HepG2 (cell line): ENCODE measurements around the gene REP15. TPM values are rescaled to one million over a fixed set of nuclear protein-coding genes. Genes with fewer than 3 reads are reported as not detected.

Experiments
- ATRX ChIP-seq: sonication (generic); formaldehyde crosslinking; IDR thresholded peaks from 2 replicates; pipeline ENCODE4 v1.4.0; 2020; ENCODE audit warnings: missing genetic modification reagents, borderline replicate concordance
- CBX2 ChIP-seq, 2 experiments: fragments of 200-600 bp in 1 of 2; sonication (generic); formaldehyde crosslinking in 1 of 2; IDR thresholded peaks; 2 replicates each; pipeline versions ENCODE4 v1.7.0 to v1.8.1; 2018 to 2022; ENCODE audit warnings: low read depth in 2 of 2, low read length in 1 of 2, mild to moderate bottlenecking in 1 of 2, missing genetic modification reagents in 1 of 2
- CENPX ChIP-seq: sonication (generic); formaldehyde crosslinking; IDR thresholded peaks from 2 replicates; pipeline ENCODE4 v1.9.0; 2021; ENCODE audit warnings: mild to moderate bottlenecking, missing genetic modification reagents, moderate library complexity
- DNMT3B ChIP-seq: conservative IDR thresholded peaks from 2 replicates; pipeline ENCODE4 v1.6.1; 2016; ENCODE audit warnings: missing biosample characterization, control low read depth
- ELF1 ChIP-seq: sonication (generic); formaldehyde crosslinking; IDR thresholded peaks from 2 replicates; pipeline ENCODE4 v1.4.0; 2020; ENCODE audit warnings: missing genetic modification reagents
- FOXJ3 ChIP-seq: sonication (generic); formaldehyde crosslinking; IDR thresholded peaks from 2 replicates; pipeline ENCODE4 v1.4.0; 2020; ENCODE audit warnings: missing genetic modification reagents, mild to moderate bottlenecking, borderline replicate concordance
- FOXP1 ChIP-seq, 2 experiments: fragments of 450-650 bp in 1 of 2; IDR thresholded peaks; 2 replicates each; pipeline ENCODE4 v1.6.1; 2017 to 2018; ENCODE audit warnings: antibody characterized with exemption in 1 of 2
- GFI1 ChIP-seq: sonication (generic); formaldehyde crosslinking; IDR thresholded peaks from 2 replicates; pipeline ENCODE4 v1.5.0; 2020; ENCODE audit warnings: missing genetic modification reagents, mild to moderate bottlenecking, borderline replicate concordance
- KAT8 ChIP-seq: IDR thresholded peaks from 2 replicates; pipeline ENCODE4 v1.6.1; 2016; ENCODE audit warnings: missing genetic modification reagents, missing compliant biosample characterization
- KMT2B ChIP-seq: IDR thresholded peaks from 2 replicates; pipeline ENCODE4 v1.6.1; 2016; ENCODE audit warnings: missing genetic modification reagents, missing compliant biosample characterization
- MYC ChIP-seq: sonication (generic); formaldehyde crosslinking; IDR thresholded peaks from 2 replicates; pipeline ENCODE4 v1.9.0; 2021; ENCODE audit warnings: missing genetic modification reagents, borderline replicate concordance
- NAIF1 ChIP-seq: sonication (generic); formaldehyde crosslinking; IDR thresholded peaks from 2 replicates; pipeline ENCODE4 v1.5.0; 2020; ENCODE audit warnings: mild to moderate bottlenecking, missing genetic modification reagents, borderline replicate concordance
- POLR2AphosphoS5 ChIP-seq: IDR thresholded peaks from 2 replicates; pipeline ENCODE4 v1.6.1; 2012; ENCODE audit warnings: low read depth, low read length
- TEAD2 ChIP-seq: sonication (generic); formaldehyde crosslinking; IDR thresholded peaks from 2 replicates; pipeline ENCODE4 v1.9.0; 2021; ENCODE audit warnings: missing genetic modification reagents
- ZGPAT ChIP-seq: IDR thresholded peaks from 2 replicates; pipeline ENCODE4 v1.6.1; 2016; ENCODE audit warnings: mild to moderate bottlenecking
- ZNF160 ChIP-seq: sonication (generic); formaldehyde crosslinking; IDR thresholded peaks from 2 replicates; pipeline ENCODE4 v1.8.0; 2022; ENCODE audit warnings: mild to moderate bottlenecking, inconsistent platforms, missing genetic modification reagents
- ZNF232 ChIP-seq: sonication (generic); formaldehyde crosslinking; IDR thresholded peaks from 2 replicates; pipeline ENCODE4 v1.4.0; 2020; ENCODE audit warnings: missing genetic modification reagents, borderline replicate concordance
- ZNF282 ChIP-seq: fragments of 450-650 bp; IDR thresholded peaks from 2 replicates; pipeline ENCODE4 v1.6.1; 2018; ENCODE audit not compliant: partially characterized antibody
- ZNF343 ChIP-seq: sonication (generic); formaldehyde crosslinking; IDR thresholded peaks from 2 replicates; pipeline ENCODE4 v1.4.0; 2020; ENCODE audit warnings: mild to moderate bottlenecking, missing genetic modification reagents
- ZNF775 ChIP-seq: sonication (generic); formaldehyde crosslinking; IDR thresholded peaks from 2 replicates; pipeline ENCODE4 v1.4.0; 2020; ENCODE audit warnings: missing genetic modification reagents, mild to moderate bottlenecking, moderate library complexity, borderline replicate concordance
- ZNF776 ChIP-seq: sonication (generic); formaldehyde crosslinking; IDR thresholded peaks from 2 replicates; pipeline ENCODE4 v1.4.0; 2020; ENCODE audit warnings: mild to moderate bottlenecking, missing genetic modification reagents
- ZNF800 ChIP-seq: sonication (generic); formaldehyde crosslinking; IDR thresholded peaks from 2 replicates; pipeline ENCODE4 v1.4.0; 2020; ENCODE audit warnings: missing genetic modification reagents
- polyA plus RNA-seq, 8 experiments: library from polyadenylated mRNA; depleted of rRNA in 3 of 8; stranded (reverse) in 7 of 8; unstranded in 1 of 8; fragments of >200 nt; fragmentation: Illumina TruSeq in 4 of 8; extraction: Trizol in 4 of 8; gene quantifications; 2 replicates each; pipeline versions ENCODE4 v1.2.1 to v1.2.3, GENCODE V29; 2011 to 2016; ENCODE audit warnings: low read depth in 4 of 8, missing spikeins in 1 of 8, mixed read lengths in 1 of 8; ENCODE audit not compliant: insufficient read depth in 1 of 8
- total RNA-seq, 5 experiments: library from RNA; depleted of rRNA; stranded (reverse); fragments of >200 nt; fragmentation: Illumina TruSeq; extraction: Trizol; gene quantifications; 2 replicates each; pipeline ENCODE4 v1.2.3, GENCODE V29; 2016; ENCODE audit warnings: low read depth in 1 of 5
- TF ChIP-seq, protein P1 (sequence below): IDR thresholded peaks from 2 replicates; pipeline ENCODE4 v1.6.1; 2016; ENCODE audit warnings: missing genetic modification reagents, missing compliant biosample characterization
- TF ChIP-seq, protein P2 (sequence below): sonication (generic); formaldehyde crosslinking; IDR thresholded peaks from 2 replicates; pipeline ENCODE4 v1.4.0; 2020; ENCODE audit warnings: missing genetic modification reagents, mild to moderate bottlenecking, borderline replicate concordance

REP15 gene
- total and polyA plus RNA-seq, 2 of the 13 experiments (the other 11 are each of a cell fraction or from before 2014, with no cell fraction given) = 0.12 to 0.64 TPM

GRCh38 chr12:27710592-27711316 is 14.5 kb downstream of the REP15 start, which contains the start of gene MRPS35 (continued):
- TF ChIP-seq ZNF800 (CRISPR knock-in tag) (peak; percentile 70; the same call in 1 of the 2 replicates), CBX2 (IDR thresholded peaks at IDR 0.05; ENCODE audit: low read depth, low read length) (no peak), CBX2 (CRISPR knock-in tag; IDR thresholded peaks at IDR 0.05; ENCODE audit: low read depth) (no peak), ZNF776 (peak; percentile 96), CENPX (CRISPR knock-in tag) (no peak), ZNF232 (CRISPR knock-in tag) (peak; percentile 63; the same call in 1 of the 2 replicates), KMT2B (CRISPR knock-in tag) (peak; percentile 94), ZNF160 (CRISPR knock-in tag) (peak; percentile 93), ZNF343 (peak; percentile 76; the same call in 1 of the 2 replicates), FOXJ3 (peak; percentile 80), ELF1 (peak; percentile 65), ZGPAT (CRISPR knock-in tag) (peak; percentile 85), MYC (CRISPR knock-in tag) (peak; percentile 98), FOXP1 (IDR thresholded peaks at IDR 0.05) (no peak), FOXP1 (CRISPR knock-in tag; IDR thresholded peaks at IDR 0.05) (peak; percentile 35; the same call in 1 of the 2 replicates), ZNF775 (no peak), TEAD2 (CRISPR knock-in tag) (0 out of 2 replicates have a peak, but pooled peaks have one; percentile 63), GFI1 (CRISPR knock-in tag) (peak; percentile 58; the same call in 1 of the 2 replicates), POLR2AphosphoS5 (peak; percentile 95), NAIF1 (CRISPR knock-in tag) (0 out of 2 replicates have a peak, but pooled peaks have one; percentile 43), ATRX (CRISPR knock-in tag) (no peak; the same call in 1 of the 2 replicates), KAT8 (peak; percentile 94), ZNF282 (no peak), DNMT3B (CRISPR knock-in tag) (no peak; the same call in 1 of the 2 replicates)
- TF ChIP-seq, protein P1, sequence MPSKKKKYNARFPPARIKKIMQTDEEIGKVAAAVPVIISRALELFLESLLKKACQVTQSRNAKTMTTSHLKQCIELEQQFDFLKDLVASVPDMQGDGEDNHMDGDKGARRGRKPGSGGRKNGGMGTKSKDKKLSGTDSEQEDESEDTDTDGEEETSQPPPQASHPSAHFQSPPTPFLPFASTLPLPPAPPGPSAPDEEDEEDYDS = peak; percentile 89
- TF ChIP-seq, protein P2, sequence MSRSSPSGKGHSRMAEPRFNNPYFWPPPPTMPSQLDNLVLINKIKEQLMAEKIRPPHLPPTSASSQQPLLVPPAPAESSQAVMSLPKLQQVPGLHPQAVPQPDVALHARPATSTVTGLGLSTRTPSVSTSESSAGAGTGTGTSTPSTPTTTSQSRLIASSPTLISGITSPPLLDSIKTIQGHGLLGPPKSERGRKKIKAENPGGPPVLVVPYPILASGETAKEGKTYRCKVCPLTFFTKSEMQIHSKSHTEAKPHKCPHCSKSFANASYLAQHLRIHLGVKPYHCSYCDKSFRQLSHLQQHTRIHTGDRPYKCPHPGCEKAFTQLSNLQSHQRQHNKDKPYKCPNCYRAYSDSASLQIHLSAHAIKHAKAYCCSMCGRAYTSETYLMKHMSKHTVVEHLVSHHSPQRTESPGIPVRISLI (CRISPR knock-in tag) = peak; percentile 67; the same call in 1 of the 2 replicates
